ENCODE results near the gene EIF4EBP3.

The EIF4EBP3 gene

DNA sequence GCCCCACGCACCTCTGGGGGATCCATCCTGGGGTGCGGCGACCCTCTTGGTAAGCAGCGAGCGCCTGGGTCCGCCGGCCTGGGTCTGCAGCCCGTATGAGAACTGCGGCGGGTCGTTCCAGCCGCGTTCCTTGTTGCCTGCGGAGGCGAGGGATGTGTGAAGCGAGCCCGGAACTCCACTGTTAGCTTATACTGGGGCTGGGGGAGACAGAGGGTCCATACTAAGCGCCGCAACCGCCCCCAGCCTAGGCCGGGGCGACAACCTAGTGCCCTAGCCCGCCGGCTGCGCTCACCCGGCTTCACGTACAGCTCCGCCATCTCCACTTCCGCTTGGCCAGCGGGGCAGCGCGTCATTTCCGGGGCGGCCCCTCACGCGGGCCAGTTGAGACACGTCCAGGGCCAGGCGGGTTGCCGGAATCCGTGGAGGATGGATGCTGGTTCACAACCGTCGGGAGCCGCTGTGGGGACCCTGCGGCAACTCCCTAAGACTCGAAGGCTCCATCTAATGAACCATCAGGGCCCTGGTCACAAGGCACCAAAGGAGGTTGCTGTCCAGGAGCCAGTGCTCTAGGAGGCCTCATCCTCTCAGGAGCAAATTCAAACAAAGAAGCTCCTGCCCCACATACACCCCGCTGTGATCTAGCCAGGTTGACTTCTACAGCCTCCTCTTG is 9.8 kb downstream of the EIF4EBP3 start, which contains the start of gene SRA1:
Gene SRA1, minus strand, starts transcription at position 338 of the 670 bp plus-strand sequence. Its CDS starts 21 bp downstream, at position 317.
- peak; percentile 97 to 98 (median 97) for DNase-seq

DNA sequence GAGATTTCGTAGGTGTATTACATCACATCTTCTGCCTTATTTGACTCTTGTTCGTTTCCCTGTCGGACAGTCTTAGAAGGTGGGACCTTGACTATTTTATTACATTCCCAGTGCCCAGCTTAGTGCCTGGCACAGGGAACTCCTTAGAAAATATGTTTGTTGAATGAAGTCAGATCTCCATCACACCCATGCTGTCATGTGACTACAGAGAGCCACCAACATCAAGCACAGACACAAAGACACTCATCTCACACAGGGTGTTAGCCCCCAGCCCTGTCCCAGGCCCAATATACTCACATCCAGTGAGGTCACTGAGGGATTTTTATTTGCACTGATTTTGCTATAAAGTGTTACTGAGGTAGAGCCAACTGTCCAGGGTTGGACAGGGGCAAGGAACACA is 10.5 kb downstream of the EIF4EBP3 start:
- DNase-seq: no peak

DNA sequence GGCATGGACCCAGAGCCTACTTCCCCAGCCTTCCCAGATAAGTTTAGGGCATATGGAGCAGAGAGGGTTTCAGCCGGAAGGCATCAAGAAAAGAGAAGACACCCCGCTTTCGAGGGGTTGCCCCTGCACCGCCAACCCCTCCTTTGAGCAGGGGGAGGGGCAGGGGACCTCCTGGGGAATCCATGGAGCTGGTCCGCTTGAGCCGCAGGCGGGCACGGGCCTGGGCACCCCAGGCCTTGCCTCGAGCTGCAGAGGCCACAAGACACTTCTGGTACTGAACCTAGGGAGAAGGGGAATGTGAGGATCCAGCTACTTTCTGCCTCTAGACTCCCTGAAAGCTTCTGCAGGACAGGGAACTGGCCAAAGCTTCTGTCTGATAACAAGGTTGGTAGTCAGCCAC is 11.1 kb downstream of the EIF4EBP3 start:
- DNase-seq: no peak

DNA sequence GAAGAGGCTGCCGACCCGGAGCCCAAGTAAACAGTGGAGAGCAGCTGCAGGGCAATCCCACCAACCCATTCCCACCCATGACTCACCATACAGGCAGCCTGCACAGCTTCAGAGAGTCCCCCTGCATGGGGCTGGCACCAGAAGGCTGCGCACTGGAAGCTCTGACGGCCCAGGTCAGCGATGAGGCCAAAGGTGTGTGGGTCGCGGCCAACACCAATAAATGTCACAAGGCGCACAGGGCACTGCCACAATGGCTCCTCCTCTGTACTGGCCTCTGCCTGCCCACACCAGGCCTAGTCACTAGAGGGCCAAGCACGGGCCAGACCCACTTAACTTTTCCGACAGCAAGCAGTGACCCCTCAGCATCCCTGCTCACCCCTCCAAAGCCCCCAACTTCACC is 12.8 kb downstream of the EIF4EBP3 start:
- DNase-seq: no peak

DNA sequence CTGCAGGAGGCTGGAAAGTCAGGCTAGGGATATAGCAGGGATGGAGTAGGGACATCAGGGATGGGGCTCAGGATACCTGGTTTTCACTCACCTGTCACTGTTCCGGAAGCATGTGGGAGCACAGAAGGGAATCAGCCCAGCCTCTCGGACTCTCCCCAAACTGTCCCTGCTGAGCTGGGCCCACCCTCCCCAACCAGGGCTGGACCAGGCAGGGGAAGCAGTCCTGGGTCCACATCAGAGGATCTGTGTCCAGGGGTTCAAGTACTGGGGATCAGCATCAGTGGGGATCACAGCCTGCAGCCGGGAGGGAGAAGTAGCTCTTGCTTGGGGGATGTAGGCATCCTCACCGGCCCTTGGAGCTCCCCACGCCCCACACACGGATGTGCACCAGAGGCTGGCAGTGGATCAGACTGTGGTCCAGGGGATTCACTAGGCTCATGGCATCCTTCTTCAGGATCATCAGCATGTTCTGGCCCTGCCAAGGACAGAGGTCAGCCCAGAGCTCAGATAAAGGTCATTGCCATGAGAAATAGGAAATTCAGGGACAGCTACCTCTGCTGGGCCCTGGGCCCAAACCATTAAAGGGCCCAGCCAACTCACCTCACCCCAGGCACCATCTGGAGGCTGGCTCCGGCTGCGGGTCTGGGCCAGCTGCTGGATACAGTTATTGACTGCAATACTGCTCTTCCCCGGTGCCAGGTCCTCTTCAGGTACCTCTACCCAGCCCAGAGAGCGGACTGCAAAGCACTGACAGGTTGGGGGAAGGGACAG is 14.5 kb downstream of the EIF4EBP3 start:
- no peak for DNase-seq

DNA sequence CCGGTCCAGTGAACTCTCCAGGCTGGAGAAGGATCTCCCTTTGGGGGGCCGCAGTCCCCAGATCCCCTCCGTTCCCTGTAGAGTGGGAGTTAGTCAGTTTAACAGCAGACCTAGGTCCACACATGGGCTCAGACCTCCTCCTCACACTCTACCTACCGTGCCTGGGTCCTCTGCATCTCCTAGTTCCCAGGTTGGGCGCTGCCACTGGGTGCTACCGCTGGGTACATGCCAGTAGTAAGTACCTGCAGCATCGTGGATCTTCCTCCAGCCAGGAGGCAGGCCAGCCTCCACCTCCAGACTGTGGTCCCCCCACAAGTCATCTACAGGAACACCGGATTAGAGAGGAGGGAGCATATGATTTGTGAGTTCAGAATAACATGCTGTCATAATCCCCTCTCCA is 16.1 kb downstream of the EIF4EBP3 start:
- no peak for DNase-seq

DNA sequence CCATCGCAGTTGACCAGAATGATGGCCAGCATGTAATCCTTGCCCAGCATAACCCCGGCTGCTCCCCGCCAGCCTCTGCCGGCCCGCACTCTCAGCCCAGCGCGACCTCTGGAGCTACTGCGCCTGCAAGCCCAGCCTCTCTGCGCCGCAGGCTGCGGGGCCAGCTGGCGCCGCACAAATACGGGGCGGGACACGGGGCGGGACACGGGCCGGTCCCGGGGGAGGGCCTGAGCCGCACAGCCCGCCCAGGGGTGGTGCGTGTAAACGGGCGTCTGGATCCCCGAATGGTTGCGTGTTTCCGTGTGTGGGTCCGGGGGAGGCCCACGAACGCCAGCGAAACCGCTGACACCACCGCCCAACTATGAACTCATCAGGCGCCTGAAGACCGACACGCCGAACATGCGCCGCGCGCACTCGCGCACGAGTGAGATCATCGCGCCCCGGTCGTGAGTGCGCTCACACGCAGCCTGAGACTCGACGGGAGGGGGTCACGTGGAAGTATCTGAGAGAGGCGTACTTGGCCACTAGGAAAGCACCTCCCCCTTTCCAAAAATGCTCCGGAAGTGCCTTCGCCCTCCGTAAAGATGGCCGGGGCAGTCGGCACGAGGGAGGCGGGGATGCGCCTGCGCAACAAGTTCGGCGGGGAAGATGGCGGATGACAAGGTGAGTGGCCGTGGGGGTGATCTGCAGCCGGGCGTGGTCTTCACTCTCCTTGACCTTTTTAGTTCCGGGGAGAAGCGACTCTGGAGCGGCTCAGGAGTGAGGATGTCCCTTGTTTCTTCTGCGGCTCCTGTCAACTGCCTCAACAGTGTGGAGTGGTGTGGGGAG is 16.9 kb downstream of the EIF4EBP3 start, which contains the start of the genes APBB3 and SLC35A4:
Gene APBB3, minus strand, starts transcription at position 403 of the 828 bp plus-strand sequence. Its CDS starts 353 bp downstream, at position 50.
Gene SLC35A4, plus strand, starts transcription at position 633 of the 828 bp plus-strand sequence. CDS start 2,342 bp downstream, outside the sequence.
- DNase-seq: peak; percentile 99 to 100 (median 100)

DNA sequence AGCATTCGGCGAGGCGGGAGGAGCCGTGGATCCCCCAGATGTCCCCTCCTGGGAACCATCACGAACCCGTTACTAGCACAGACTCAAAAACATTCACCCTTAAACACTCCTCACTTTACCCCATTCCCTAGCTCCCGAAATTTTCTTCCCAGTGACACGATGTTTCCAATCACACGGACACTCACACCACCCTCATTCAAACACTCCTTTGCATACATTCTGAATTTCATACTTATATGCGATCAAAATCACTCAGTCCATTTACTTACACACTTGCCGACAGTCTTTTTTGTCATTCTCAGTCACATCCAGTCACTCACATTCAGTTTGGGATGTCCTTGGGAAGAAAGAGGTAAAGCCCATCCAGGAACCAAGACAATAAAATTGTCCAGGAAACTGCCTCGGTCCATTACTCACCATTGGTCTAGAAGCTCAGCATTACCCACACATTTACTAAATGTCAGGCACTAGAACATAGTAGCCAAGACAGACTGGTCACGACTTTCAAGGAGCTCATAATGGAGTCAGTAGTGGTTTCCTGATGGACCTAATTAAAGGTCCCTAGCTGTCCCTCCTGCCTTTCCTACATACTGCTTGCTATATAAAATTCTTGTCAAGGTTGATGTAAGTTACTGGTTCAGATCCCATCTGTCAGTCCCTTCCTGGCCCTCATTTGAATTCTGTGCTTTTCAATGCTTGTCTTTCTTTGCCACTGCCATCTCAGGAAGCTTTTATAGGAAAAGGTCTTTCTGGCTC is 17.7 kb downstream of the EIF4EBP3 start:
- peak in 1 of 4 experiments; percentile 43 for DNase-seq

DNA sequence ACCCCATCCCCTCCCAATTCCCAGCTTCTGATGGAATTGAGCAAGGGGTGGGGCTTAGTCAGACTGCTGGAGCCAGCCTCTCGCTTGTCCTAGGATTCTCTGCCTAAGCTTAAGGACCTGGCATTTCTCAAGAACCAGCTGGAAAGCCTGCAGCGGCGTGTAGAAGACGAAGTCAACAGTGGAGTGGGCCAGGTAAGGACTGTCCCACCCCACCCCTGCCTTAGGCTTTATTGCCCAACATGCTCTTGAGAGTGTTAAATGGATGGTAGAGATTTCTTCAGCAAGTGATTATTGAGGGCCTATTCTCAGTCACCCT is 18.3 kb downstream of the EIF4EBP3 start:
- DNase-seq: no peak

DNA sequence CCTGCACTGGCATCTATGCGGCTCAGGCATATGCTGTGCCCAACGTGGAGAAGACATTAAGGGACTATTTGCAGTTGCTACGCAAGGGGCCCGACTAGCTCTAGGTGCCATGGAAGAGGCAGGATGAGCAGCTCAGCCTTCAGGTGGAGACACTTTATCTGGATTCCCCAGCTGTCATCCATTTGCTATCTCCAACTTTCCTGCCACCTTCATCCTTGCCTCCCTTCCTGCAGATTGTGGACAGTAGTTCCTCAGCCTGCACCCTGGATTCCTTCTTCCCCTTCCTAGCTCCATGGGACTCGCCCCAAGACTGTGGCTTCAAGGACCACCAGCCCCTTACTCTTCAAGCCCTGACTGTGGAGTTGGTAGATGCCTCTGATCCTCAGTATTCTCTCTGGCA is 19.2 kb downstream of the EIF4EBP3 start:
- DNase-seq: no peak

DNA sequence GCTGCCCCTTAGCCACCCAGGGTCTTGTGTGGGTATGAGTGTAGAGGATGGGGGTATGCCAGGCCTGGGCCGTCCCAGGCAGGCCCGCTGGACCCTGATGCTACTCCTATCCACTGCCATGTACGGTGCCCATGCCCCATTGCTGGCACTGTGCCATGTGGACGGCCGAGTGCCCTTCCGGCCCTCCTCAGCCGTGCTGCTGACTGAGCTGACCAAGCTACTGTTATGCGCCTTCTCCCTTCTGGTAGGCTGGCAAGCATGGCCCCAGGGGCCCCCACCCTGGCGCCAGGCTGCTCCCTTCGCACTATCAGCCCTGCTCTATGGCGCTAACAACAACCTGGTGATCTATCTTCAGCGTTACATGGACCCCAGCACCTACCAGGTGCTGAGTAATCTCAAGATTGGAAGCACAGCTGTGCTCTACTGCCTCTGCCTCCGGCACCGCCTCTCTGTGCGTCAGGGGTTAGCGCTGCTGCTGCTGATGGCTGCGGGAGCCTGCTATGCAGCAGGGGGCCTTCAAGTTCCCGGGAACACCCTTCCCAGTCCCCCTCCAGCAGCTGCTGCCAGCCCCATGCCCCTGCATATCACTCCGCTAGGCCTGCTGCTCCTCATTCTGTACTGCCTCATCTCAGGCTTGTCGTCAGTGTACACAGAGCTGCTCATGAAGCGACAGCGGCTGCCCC is 19.8 kb downstream of the EIF4EBP3 start:
- no peak for DNase-seq

DNA sequence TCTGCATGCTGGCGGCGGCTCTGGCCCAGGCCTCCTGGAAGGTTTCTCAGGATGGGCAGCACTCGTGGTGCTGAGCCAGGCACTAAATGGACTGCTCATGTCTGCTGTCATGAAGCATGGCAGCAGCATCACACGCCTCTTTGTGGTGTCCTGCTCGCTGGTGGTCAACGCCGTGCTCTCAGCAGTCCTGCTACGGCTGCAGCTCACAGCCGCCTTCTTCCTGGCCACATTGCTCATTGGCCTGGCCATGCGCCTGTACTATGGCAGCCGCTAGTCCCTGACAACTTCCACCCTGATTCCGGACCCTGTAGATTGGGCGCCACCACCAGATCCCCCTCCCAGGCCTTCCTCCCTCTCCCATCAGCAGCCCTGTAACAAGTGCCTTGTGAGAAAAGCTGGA is 20.4 kb downstream of the EIF4EBP3 start:
- no peak for DNase-seq

DNA sequence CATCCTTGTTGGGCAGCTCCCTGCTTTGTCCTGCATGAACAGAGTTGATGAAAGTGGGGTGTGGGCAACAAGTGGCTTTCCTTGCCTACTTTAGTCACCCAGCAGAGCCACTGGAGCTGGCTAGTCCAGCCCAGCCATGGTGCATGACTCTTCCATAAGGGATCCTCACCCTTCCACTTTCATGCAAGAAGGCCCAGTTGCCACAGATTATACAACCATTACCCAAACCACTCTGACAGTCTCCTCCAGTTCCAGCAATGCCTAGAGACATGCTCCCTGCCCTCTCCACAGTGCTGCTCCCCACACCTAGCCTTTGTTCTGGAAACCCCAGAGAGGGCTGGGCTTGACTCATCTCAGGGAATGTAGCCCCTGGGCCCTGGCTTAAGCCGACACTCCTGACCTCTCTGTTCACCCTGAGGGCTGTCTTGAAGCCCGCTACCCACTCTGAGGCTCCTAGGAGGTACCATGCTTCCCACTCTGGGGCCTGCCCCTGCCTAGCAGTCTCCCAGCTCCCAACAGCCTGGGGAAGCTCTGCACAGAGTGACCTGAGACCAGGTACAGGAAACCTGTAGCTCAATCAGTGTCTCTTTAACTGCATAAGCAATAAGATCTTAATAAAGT is 21.1 kb downstream of the EIF4EBP3 start:
- no peak for DNase-seq

DNA sequence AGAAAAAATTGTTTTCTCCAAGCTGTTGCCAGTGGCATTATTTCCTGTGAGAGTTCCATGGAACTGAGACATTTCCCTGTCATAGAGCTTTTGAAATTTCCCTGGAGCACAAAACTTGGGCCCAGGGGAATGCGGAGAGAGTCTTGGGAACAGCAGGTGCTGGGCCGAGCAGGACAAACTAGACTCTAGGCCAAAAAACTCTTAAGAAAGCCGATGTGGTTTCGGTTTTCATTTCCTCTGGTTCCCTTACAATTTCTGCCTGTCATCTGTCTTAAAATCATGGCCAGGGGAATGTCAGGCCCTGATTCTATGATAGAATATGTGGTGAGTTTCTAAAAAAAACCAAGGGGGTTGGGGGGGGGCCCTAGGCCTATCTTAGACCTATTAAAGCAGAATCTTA is 21.7 kb downstream of the EIF4EBP3 start:
- peak; percentile 30 to 56 (median 44) for DNase-seq

DNA sequence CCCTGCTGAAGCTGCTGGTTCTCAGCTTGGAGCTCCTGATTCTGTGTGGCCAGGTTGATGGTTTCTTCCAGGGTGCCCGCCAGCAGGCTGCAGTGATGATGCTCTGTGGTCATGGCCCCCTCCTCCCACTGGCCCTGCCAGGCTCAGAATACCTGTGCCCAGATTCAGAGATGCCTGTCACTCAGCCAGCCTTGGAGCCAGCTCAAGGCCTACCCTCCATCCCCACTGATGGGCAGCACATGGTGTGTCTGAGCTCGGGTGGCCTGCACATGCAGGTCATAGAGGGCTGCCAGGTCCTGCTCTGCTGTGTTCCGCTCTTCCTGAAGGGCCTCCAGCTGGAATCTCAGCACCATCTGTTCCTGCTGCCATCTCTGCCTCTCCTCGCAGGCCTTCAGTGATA is 22.6 kb downstream of the EIF4EBP3 start:
- no peak for DNase-seq

DNA sequence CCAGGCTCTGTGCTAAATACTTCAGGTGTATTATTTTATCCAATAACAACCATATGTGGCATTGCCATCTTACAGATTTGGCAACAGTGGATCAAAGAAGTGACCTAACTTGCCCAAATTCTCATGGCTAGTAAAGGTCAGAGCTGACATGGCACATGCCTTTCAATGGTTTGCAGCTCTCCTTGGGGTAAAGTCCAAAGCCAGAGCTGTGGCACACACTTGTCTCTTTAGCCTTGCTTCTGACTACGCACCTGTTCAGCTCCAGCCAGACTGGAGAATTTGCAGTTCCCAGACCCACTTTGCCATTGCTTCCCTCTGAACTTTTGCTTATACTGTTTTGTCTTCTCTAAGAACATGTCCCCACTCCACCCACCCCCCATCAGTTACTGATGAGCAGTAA is 23.0 kb downstream of the EIF4EBP3 start:
- DNase-seq: no peak

DNA sequence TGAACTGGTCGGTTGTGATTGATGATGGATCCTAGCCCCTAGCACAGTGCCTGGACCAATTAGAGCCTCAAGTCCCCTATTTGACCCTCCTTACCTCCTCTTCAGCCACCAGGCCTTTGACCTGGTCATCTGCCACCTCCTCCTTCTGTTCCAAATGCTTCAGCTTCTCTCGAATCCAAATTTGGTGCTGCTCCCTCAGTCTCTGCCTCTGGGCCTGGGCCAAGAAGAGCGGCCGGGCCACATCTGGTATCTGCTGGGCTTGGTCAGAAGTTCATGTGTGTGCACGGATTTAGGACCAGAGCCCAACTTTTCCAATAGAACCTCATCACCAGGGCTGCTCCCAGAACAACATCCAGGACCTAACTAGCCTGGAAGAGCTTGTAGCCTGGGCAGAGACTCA is 23.6 kb downstream of the EIF4EBP3 start:
- DNase-seq: no peak

DNA sequence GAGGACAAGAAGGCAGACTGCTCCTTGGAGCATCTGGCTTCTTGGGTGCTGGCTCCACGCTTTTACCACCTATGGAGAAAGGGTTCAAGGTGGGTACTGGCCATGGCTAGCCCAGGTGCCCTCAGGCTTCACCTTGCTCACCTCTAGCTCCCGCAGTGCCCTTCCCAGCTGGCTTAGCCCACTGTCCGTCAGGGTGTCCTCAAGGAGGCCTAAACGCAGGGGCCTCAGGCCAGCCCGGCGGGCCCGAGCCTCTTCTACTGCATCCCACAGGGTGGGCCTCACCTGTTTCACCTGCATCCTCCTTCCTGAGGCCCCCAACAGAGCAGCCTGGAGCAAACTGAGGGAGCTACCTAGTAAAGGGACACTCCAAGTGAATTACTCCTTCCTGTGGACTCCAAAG is 26.2 kb downstream of the EIF4EBP3 start:
- no peak for DNase-seq

DNA sequence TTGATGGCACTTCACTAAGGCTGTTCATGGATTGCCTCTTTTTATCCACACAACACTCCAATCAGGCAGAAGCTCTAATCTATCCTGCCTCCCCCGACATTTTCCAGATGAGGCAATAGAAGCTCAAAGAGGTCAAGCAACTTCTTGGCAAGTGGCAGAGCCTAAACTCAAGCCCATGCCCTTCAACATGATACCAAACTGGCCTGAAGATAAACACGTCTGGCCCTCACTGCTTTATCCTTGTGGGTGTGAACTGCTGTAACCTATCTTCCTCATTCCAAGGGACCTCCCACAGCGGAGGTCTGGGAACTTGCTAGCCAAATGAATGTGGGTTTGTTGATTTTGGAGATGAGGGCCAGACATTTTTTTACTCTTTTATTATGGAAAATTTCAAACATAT is 26.7 kb downstream of the EIF4EBP3 start:
- peak; percentile 50 to 77 (median 66) for DNase-seq

DNA sequence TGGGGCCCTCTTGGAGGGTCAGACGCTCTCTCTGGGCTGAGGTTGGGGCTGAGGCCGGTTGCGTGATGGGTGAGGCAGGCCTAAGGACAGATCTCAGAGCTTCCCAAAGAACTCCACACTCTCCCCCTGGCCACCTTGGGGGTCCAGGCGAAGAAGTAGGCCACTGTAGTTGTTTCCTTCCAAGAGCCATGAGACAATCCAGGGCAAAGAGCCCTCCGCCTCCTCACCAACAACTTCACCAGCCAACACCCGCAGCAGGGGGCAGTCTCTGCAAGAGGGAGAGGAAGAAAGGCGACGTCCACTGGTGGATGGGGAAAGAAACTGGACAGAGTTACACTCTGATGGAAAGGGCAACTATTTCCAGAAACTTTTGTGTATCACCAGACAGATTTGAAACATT is 27.8 kb downstream of the EIF4EBP3 start:
- peak; percentile 85 to 93 (median 92) for DNase-seq

DNA sequence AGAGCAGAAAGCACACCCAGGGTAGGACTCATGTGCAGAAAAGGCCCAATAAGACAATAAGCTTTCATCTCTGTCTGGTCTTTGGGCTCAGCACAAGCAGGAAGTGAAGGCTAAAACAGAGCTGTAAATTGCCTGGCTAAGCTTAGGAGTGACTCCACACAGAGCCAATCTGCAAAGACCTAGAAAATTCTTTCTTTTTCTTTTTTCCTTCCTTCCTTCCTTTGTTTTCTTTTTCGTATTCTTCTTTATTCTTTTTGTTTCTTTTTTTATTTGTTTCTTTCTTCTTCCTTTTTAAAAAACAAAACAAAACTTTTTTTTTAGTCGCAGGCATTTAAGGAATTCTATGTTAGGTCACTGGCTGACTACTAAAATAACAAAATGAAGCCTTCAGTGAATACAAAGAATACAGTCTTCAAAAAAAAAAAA is 29.3 kb downstream of the EIF4EBP3 start:
- DNase-seq: peak in 3 of 4 experiments; percentile 49 to 64 (median 55)

Data from suppressor macrophage (primary cell).